Astrocyte of the spinal cord (primary cell): ENCODE data around the gene DSCAM.

ENCODE experiments used
- DNase-seq: peaks from one replicate; pipeline ENCODE4 v3.0.0; 2011; ENCODE audit warnings: low read depth, low spot score
- H3K4me3 ChIP-seq: 2 replicates; pipeline ENCODE4 v1.5.1; 2011; ENCODE audit warnings: low read depth, mild to moderate bottlenecking, low read length, moderate library complexity
- in situ Hi-C: cut with HindIII; loops from 2 replicates; pipeline ENCODE4 v1.10.0; 2017; ENCODE audit warnings: low sequenced_read_pairs
- TF ChIP-seq, protein P1 (sequence below): IDR thresholded peaks from 2 replicates; pipeline ENCODE4 v1.5.1; 2012; ENCODE audit warnings: low read depth, mild to moderate bottlenecking, low read length, inconsistent platforms

The DSCAM gene

DNA sequence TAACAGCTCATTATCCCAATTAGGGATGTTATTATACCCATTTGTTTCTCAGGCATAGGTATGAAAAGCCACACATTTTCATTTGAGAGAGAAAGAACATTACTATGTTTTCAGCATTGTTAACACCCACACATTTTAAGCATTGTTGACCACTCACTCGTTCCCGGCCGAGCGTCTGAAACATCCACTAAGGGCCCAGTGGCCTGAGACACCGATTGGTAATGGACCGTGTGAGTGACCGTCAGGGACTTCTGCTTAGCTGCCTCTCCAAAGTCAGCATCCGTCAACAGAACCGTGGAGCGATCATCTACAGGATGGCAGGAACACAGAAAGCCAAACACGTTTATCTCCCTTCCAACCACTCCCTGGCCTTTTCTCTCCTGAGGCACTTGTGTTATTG, 795.2 kb downstream of the DSCAM start:
- in situ Hi-C loops, result no loop called here
- TF ChIP-seq, protein P1, sequence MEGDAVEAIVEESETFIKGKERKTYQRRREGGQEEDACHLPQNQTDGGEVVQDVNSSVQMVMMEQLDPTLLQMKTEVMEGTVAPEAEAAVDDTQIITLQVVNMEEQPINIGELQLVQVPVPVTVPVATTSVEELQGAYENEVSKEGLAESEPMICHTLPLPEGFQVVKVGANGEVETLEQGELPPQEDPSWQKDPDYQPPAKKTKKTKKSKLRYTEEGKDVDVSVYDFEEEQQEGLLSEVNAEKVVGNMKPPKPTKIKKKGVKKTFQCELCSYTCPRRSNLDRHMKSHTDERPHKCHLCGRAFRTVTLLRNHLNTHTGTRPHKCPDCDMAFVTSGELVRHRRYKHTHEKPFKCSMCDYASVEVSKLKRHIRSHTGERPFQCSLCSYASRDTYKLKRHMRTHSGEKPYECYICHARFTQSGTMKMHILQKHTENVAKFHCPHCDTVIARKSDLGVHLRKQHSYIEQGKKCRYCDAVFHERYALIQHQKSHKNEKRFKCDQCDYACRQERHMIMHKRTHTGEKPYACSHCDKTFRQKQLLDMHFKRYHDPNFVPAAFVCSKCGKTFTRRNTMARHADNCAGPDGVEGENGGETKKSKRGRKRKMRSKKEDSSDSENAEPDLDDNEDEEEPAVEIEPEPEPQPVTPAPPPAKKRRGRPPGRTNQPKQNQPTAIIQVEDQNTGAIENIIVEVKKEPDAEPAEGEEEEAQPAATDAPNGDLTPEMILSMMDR, result no peak
- no peak for DNase-seq
- no peak overlapping the region for H3K4me3 ChIP-seq

- TF ChIP-seq, protein P1, result peak; percentile 11
- H3K4me3 ChIP-seq, result no peak overlapping the region
- in situ Hi-C loops, result no loop called here
- DNase-seq, result no peak
Measured at GRCh38 chr21:40049931-40050290, 797.0 kb downstream of the DSCAM start.

DNA sequence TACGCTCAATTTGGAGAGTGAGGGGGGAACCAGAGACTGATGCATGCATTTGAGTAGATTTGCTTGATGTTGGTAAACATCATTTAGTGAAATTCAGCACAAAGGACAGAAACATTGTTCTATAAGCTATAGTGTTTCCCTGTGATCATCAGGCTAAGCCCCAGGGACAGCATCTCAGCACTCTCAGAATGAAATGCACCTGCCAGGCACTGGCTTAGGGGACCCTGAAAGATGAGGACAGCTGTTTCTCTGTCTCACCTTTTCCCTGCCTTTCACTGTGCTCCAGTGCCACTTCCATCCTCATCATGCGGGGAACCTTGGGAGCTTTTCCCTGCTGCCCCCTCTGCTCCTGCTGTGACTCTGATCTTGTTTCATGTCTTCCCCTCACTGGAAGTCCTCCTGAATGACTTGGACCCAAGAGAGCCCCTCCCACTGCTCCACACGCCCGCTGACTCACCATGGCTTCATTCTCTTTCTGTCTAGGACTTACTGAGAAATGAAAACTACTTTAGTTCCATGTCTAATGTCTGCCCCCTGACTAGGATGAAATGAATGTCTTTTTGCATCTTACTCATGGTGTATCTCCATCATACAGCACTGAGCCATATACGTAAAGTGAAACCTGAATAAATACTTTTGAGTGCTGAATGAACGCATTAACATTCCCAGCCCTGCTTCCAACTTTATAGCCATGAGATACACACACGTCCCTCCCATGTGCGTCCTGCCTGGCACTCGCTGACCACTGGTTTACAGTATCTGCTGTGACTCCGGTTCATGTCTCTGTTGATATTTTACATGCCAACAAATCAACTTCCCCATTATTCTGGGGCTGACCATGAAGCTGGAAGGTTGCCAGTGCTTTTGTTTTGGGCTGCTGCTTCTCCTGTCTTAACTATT, 797.7 kb downstream of the DSCAM start:
- in situ Hi-C loops, result no loop called here
- TF ChIP-seq, protein P1, result no peak
- H3K4me3 ChIP-seq, result no peak overlapping the region
- DNase-seq, result peak; percentile 83

- no peak overlapping the region for H3K4me3 ChIP-seq
- TF ChIP-seq, protein P1, result no peak
- in situ Hi-C loops, result no loop called here
- peak; percentile 10 for DNase-seq
Measured at GRCh38 chr21:40047993-40048730, 798.8 kb downstream of the DSCAM start.

GRCh38 chr21:40047211-40047610, 799.7 kb downstream of the DSCAM start:
- TF ChIP-seq, protein P1, result no peak
- H3K4me3 ChIP-seq, result no peak overlapping the region
- no peak for DNase-seq
- in situ Hi-C loops, result no loop called here

GRCh38 chr21:40043866-40044265, 803.1 kb downstream of the DSCAM start:
- no peak overlapping the region for H3K4me3 ChIP-seq
- TF ChIP-seq, protein P1, result no peak
- no peak for DNase-seq
- in situ Hi-C loops, result no loop called here
